GM21515 (cell line): ENCODE data around the gene ZC3H12D.

Experiments used
- ATAC-seq: cut with Tn5 transposase; IDR thresholded peaks from one replicate; pipeline ENCODE4 v1.9.1; 2021; ENCODE audit not compliant: unreplicated experiment

Gene ZC3H12D

DNA sequence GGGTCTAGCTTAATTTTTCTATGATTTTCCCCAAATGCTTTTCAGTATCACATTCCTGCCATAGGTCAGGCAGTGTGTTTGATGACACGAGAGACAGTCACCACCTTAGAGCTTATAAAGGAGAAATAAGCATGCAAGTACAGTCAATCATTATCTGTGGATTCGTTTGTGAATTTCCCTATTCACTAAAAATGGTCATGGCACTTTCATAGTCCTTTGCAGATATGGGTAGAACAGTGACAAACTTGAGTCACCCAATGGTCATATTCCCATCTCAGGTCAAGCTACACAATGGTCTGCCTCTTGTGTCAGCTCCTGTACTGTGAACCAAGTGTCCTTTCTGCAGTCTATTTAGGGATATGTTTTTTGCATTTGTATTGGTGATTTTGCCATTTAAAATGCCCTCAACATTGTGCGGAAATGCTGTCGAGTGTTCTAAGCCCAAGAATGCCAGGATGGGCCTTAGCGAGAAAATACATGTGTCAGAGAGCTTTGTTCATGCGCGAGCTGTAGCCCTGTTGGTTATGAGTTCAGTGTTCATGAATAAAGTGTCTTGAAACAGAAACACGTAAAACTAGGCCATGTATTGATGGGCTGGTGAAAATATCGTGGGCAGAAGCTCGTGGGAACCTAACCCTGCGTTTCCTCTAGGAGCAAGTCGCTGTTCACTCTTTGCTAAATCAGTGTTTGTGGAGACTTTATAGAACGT, 65.0 kb downstream of the ZC3H12D start:
- no peak for ATAC-seq

GRCh38 chr6:149414821-149415220, 70.0 kb downstream of the ZC3H12D start:
- ATAC-seq, result no peak

DNA sequence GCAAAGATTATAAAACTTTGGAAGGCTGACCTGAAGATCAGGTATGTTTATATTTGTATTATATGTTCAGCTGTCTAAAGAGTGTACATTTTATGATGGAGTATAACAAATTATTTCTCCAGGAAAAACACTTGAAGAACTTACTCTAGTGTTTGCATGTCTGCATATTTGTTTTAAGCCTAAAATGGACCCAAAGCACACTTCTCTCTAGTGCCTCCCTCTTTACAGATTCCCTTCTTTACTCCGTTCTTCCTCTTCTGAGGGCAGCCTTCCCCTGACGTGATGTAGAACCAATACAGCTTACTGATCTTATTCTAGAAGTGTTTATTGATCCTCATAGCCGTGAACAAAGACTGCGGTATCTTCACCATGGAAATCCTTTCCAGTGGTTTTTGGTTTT, 70.8 kb downstream of the ZC3H12D start:
- ATAC-seq, result no peak

GRCh38 chr6:149410557-149410956, 74.3 kb downstream of the ZC3H12D start:
- no peak for ATAC-seq

- no peak for ATAC-seq
Measured at GRCh38 chr6:149409617-149410016, 75.2 kb downstream of the ZC3H12D start.

GRCh38 chr6:149405823-149406765, 78.7 kb downstream of the ZC3H12D start:
- no peak for ATAC-seq

- no peak for ATAC-seq
Measured at GRCh38 chr6:149403534-149403933, 81.3 kb downstream of the ZC3H12D start.

DNA sequence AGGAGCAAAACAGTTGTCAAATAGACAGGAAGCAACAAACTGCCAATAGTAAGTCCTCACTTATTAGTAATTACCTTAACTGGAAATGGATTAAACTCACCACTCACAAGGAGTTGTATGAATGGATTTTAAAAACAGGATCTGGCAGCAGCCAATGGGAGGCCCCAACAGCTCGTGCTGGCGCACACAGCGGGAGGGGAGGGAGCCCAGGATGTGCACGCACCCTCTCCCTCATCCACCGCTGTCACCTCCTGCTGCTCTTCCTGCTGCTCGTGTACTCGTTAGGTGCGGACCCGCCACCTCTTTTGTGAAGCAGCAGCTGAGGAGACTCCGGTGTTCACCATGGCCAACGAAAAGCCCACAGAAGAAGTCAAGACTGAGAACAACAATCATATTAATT, 84.8 kb downstream of the ZC3H12D start, which contains the start of gene SUMO4:
Gene SUMO4, plus strand, starts transcription at position 213 of the 400 bp plus-strand sequence. Its CDS starts 130 bp downstream, at position 343.
- no peak for ATAC-seq

DNA sequence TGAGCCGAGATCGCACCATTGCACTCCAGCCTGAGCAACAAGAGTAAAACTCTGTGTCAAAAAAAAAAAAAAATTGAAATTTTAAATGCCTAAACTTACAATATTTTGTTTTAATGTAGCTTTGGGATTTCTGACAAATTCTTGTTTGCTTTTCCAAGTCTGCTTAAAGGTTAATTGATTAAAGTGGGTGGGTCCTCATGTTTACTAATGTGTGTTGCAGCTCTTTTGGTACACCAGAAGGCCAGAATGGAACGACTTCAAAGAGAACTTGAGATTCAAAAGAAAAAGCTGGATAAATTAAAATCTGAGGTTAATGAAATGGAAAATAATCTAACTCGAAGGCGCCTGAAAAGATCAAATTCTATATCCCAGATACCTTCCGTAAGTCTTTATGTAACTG, 87.4 kb downstream of the ZC3H12D start:
- ATAC-seq, result no peak
